RWPE2 (cell line): ENCODE results near the gene GAGE12F.
A peak's percentile ranks its signal among the peaks of the same experiment; 100 is the strongest.
"Not testable (repeated sequence)": the region's sequence is repeated elsewhere in the genome, so short reads cannot be mapped to it uniquely, and the experiment has no call there.

Experiments used
- ATAC-seq: fragments of 200-7000 bp; cut with Tn5 transposase; 3 replicates; pipeline ENCODE4 v1.9.1; 2021; ENCODE audit warnings: low read depth
- DNase-seq: peaks from one replicate; pipeline ENCODE4 v3.0.0-alpha.2; 2020; ENCODE audit warnings: low spot score
- H3K27ac ChIP-seq: fragments of 450-650 bp; 2 replicates; pipeline ENCODE4 v1.5.1; 2017; ENCODE audit warnings: mild to moderate bottlenecking; ENCODE audit not compliant: poor library complexity, severe bottlenecking
- H3K27me3 ChIP-seq: fragments of 250-450 bp; sonication (Bioruptor Pico); 2 replicates; pipeline ENCODE4 v1.5.1; 2021; ENCODE audit warnings: mild to moderate bottlenecking, moderate library complexity; ENCODE audit not compliant: insufficient read depth, poor library complexity, severe bottlenecking
- H3K36me3 ChIP-seq: fragments of 250-450 bp; sonication (Bioruptor Pico); 2 replicates; pipeline ENCODE4 v1.5.1; 2020; ENCODE audit warnings: low read depth, mild to moderate bottlenecking, moderate library complexity
- H3K4me1 ChIP-seq: fragments of 250-450 bp; sonication (Bioruptor Pico); 2 replicates; pipeline ENCODE4 v1.5.1; 2021; ENCODE audit warnings: mild to moderate bottlenecking, moderate library complexity; ENCODE audit not compliant: insufficient read depth, poor library complexity, severe bottlenecking
- H3K4me3 ChIP-seq: fragments of 250-450 bp; sonication (Bioruptor Pico); 2 replicates; pipeline ENCODE4 v1.5.1; 2021; ENCODE audit warnings: mild to moderate bottlenecking, moderate library complexity; ENCODE audit not compliant: severe bottlenecking
- H3K9me3 ChIP-seq: fragments of 250-450 bp; sonication (Bioruptor Pico); 2 replicates; pipeline ENCODE4 v1.5.1; 2021; ENCODE audit warnings: mild to moderate bottlenecking, moderate library complexity; ENCODE audit not compliant: severe bottlenecking

Gene GAGE12F

DNA sequence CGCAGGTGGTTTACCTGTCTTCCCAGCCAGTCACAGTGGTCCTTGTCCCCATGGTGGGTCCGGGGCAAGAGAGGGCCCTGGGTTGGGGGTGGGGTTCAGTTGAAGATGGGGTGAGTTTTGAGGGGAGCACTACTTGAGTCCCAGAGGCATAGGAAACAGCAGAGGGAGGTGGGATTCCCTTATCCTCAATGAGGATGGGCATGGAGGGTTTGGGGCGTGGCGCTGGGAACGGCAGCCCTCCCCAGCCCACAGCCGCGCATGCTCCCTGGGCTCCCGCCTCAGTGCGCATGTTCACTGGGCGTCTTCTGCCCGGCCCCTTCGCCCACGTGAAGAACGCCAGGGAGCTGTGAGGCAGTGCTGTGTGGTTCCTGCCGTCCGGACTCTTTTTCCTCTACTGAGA lies at the start of gene GAGE12F:
TSS of gene GAGE12F (plus strand) at position 301 of the 400 bp plus-strand sequence. CDS start 1,155 bp downstream, outside the sequence.
- not testable (repeated sequence) for H3K4me3 ChIP-seq, ATAC-seq, H3K9me3 ChIP-seq, H3K27me3 ChIP-seq, H3K27ac ChIP-seq, H3K4me1 ChIP-seq, DNase-seq, H3K36me3 ChIP-seq

GRCh38 chrX:49531877-49532276 lies 28.8 kb upstream of the GAGE12F start, which contains the start of gene GAGE12C:
Gene GAGE12C, plus strand, starts transcription at chrX:49532177. Its CDS starts 1,155 bp downstream, at chrX:49533332.
- not testable (repeated sequence) for ATAC-seq, H3K36me3 ChIP-seq, DNase-seq, H3K4me3 ChIP-seq, H3K9me3 ChIP-seq, H3K27ac ChIP-seq, H3K27me3 ChIP-seq, H3K4me1 ChIP-seq

- H3K36me3 ChIP-seq, H3K27me3 ChIP-seq, H3K4me3 ChIP-seq, H3K27ac ChIP-seq, H3K4me1 ChIP-seq, DNase-seq, H3K9me3 ChIP-seq, ATAC-seq: not testable (repeated sequence)
Observed at GRCh38 chrX:49541433-49541832, 19.2 kb upstream of the GAGE12F start, which contains the start of gene GAGE12D. Gene GAGE12D, plus strand, starts transcription at chrX:49541733. Its CDS starts 1,155 bp downstream, at chrX:49542888.

- not testable (repeated sequence) for H3K36me3 ChIP-seq, ATAC-seq, H3K27ac ChIP-seq
Observed at GRCh38 chrX:49550989-49551388, 9.7 kb upstream of the GAGE12F start, which contains the start of gene GAGE12E. Gene GAGE12E, plus strand, starts transcription at chrX:49551289. Its CDS starts 1,155 bp downstream, at chrX:49552444.

DNA sequence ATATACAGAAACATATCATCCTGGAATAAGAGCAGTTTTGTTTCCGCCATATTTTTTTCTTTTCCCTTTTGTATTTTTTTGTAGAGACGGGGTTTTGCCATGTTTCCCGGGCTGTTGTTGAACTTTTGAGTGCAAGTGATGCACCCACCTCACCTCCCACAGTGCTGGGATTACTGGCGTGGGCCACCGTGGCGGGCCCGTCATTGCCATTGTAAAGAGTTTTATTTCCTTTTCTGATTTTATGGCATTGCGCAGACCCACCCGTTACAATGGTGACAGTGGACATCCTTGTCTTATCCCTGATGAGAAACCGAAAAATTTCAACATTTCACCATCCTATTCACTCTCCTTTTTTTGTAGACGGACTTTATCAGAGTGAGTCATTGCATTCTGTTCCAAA lies 8.1 kb downstream of the GAGE12F start:
- peak; percentile 20 for DNase-seq
- not testable (repeated sequence) for H3K27me3 ChIP-seq, H3K27ac ChIP-seq, H3K9me3 ChIP-seq, H3K4me3 ChIP-seq, H3K36me3 ChIP-seq, H3K4me1 ChIP-seq, ATAC-seq

More at GRCh38 chrX:49550989-49551388, 9.7 kb upstream of the GAGE12F start, which contains the start of gene GAGE12E:
- H3K4me1 ChIP-seq, DNase-seq, H3K9me3 ChIP-seq, H3K27me3 ChIP-seq, H3K4me3 ChIP-seq: not testable (repeated sequence)

- H3K36me3 ChIP-seq, H3K27ac ChIP-seq, ATAC-seq, H3K4me3 ChIP-seq, H3K9me3 ChIP-seq, H3K27me3 ChIP-seq, H3K4me1 ChIP-seq: not testable (repeated sequence)
- peak; percentile 7 for DNase-seq
Observed at GRCh38 chrX:49569152-49569551, 8.5 kb downstream of the GAGE12F start.

DNA sequence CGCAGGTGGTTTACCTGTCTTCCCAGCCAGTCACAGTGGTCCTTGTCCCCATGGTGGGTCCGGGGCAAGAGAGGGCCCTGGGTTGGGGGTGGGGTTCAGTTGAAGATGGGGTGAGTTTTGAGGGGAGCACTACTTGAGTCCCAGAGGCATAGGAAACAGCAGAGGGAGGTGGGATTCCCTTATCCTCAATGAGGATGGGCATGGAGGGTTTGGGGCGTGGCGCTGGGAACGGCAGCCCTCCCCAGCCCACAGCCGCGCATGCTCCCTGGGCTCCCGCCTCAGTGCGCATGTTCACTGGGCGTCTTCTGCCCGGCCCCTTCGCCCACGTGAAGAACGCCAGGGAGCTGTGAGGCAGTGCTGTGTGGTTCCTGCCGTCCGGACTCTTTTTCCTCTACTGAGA lies 9.5 kb downstream of the GAGE12F start, which contains the start of gene GAGE12G:
TSS of gene GAGE12G (plus strand) at position 301 of the 400 bp plus-strand sequence. CDS start 1,155 bp downstream, outside the sequence.
- H3K9me3 ChIP-seq, ATAC-seq, H3K4me3 ChIP-seq, DNase-seq, H3K36me3 ChIP-seq, H3K27ac ChIP-seq, H3K4me1 ChIP-seq, H3K27me3 ChIP-seq: not testable (repeated sequence)

GRCh38 chrX:49579649-49580048 lies 19.0 kb downstream of the GAGE12F start, which contains the start of gene GAGE12H:
Gene GAGE12H, plus strand, starts transcription at chrX:49579949. Its CDS starts 1,155 bp downstream, at chrX:49581104.
- H3K27ac ChIP-seq, DNase-seq, H3K27me3 ChIP-seq, H3K4me3 ChIP-seq, ATAC-seq, H3K9me3 ChIP-seq, H3K36me3 ChIP-seq, H3K4me1 ChIP-seq: not testable (repeated sequence)

- not testable (repeated sequence) for H3K36me3 ChIP-seq, H3K9me3 ChIP-seq, H3K27me3 ChIP-seq, H3K4me3 ChIP-seq, H3K4me1 ChIP-seq, H3K27ac ChIP-seq, ATAC-seq, DNase-seq
Observed at GRCh38 chrX:49589196-49589595, 28.6 kb downstream of the GAGE12F start, which contains the start of gene GAGE2A. Gene GAGE2A, plus strand, starts transcription at chrX:49589496. Its CDS starts 1,155 bp downstream, at chrX:49590651.

DNA sequence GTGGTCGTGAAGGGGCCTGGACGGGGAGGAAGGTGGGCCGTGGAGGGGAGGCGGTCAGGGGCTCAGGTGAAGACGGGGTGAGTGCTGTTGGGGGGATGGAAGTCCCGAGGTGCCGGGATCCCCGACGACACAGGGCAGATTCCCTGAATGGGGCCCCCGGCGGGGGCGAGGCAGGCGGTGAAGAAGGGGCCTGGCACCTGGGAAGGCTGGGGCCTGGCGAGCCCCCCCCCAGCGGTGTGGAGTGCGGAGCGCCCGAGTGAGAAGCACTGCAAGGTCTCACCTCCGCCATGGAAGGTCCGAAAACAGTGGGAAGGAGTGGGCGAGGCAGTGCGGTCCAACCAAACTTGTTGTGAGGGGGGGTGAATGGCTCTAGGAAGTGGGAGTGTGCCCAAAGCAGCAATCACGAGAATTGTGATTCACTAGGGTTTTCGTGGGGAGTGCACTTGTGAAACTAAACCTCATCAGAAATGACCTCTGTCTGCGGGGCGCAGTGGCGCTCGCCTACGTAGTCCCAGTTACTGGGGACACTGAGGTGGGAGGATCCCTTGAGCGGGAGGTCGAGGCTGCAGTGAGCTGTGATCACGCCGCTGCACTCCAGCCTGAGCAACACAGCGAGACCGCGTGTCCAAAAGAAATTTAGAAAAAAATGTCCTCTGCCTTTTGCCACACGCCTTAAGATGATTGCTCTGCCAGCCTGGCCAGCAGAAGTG lies 29.3 kb downstream of the GAGE12F start:
- H3K4me1 ChIP-seq, H3K36me3 ChIP-seq, H3K27me3 ChIP-seq, H3K27ac ChIP-seq, H3K4me3 ChIP-seq, H3K9me3 ChIP-seq, ATAC-seq: not testable (repeated sequence)
- peak; percentile 58 for DNase-seq

- not testable (repeated sequence) for DNase-seq, H3K9me3 ChIP-seq, ATAC-seq
Observed at GRCh38 chrX:49590488-49590887, 29.8 kb downstream of the GAGE12F start.

More at GRCh38 chrX:49590488-49590887, 29.8 kb downstream of the GAGE12F start:
- H3K27me3 ChIP-seq, H3K4me3 ChIP-seq, H3K27ac ChIP-seq, H3K36me3 ChIP-seq, H3K4me1 ChIP-seq: not testable (repeated sequence)
